HEK293 (cell line): ENCODE measurements around the gene HOXB9.

Experiments used
- KLF8 ChIP-seq: fragments of 450-650 bp; formaldehyde crosslinking; IDR thresholded peaks from 2 replicates; pipeline ENCODE4 v1.5.1; 2016; ENCODE audit warnings: missing biosample characterization, missing genetic modification characterization
- OVOL3 ChIP-seq: fragments of 450-650 bp; formaldehyde crosslinking; IDR thresholded peaks from 2 replicates; pipeline ENCODE4 v1.5.1; 2016; ENCODE audit warnings: missing biosample characterization, missing genetic modification characterization
- PRDM1 ChIP-seq: fragments of 450-650 bp; formaldehyde crosslinking; IDR thresholded peaks from 2 replicates; pipeline ENCODE4; 2016; ENCODE audit warnings: missing biosample characterization, missing genetic modification characterization
- SP2 ChIP-seq: fragments of 450-650 bp; formaldehyde crosslinking; IDR thresholded peaks from 2 replicates; pipeline ENCODE4 v1.5.1; 2016; ENCODE audit warnings: missing biosample characterization, missing genetic modification characterization
- TCF7L2 ChIP-seq: IDR thresholded peaks from 2 replicates; pipeline ENCODE4 v1.6.1; 2011; ENCODE audit warnings: low read depth, mild to moderate bottlenecking, inconsistent platforms, low read length, moderate library complexity, borderline replicate concordance
- ZBTB1 ChIP-seq: fragments of 450-650 bp; formaldehyde crosslinking; IDR thresholded peaks from 2 replicates; pipeline ENCODE4 v1.5.1; 2016; ENCODE audit warnings: missing biosample characterization, missing genetic modification characterization
- ZFP3 ChIP-seq: fragments of 450-650 bp; formaldehyde crosslinking; IDR thresholded peaks from 2 replicates; pipeline ENCODE4 v1.5.1; 2016; ENCODE audit warnings: low read depth, missing biosample characterization, missing genetic modification characterization
- ZFP41 ChIP-seq: fragments of 450-650 bp; formaldehyde crosslinking; IDR thresholded peaks from 2 replicates; pipeline ENCODE4 v1.5.1; 2016; ENCODE audit warnings: missing biosample characterization, missing genetic modification characterization, borderline replicate concordance
- ZIC2 ChIP-seq: fragments of 450-650 bp; formaldehyde crosslinking; IDR thresholded peaks from 2 replicates; pipeline ENCODE4 v1.5.1; 2016; ENCODE audit warnings: missing biosample characterization, missing genetic modification characterization
- ZNF157 ChIP-seq: fragments of 450-650 bp; formaldehyde crosslinking; IDR thresholded peaks from 2 replicates; pipeline ENCODE4 v1.5.1; 2016; ENCODE audit warnings: missing biosample characterization, missing genetic modification characterization
- ZNF214 ChIP-seq: fragments of 450-650 bp; formaldehyde crosslinking; IDR thresholded peaks from 2 replicates; pipeline ENCODE4 v1.5.1; 2017; ENCODE audit warnings: missing biosample characterization, mild to moderate bottlenecking, missing genetic modification characterization, borderline replicate concordance
- ZNF292 ChIP-seq: fragments of 450-650 bp; formaldehyde crosslinking; IDR thresholded peaks from 2 replicates; pipeline ENCODE4 v1.5.1; 2016; ENCODE audit warnings: low read depth, missing biosample characterization, missing genetic modification characterization, borderline replicate concordance
- ZNF311 ChIP-seq: fragments of 450-650 bp; formaldehyde crosslinking; IDR thresholded peaks from 2 replicates; pipeline ENCODE4 v1.5.1; 2017; ENCODE audit warnings: missing biosample characterization, missing genetic modification characterization, borderline replicate concordance
- ZNF354C ChIP-seq: fragments of 450-650 bp; formaldehyde crosslinking; IDR thresholded peaks from 2 replicates; pipeline ENCODE4 v1.5.1; 2016; ENCODE audit warnings: missing biosample characterization, missing genetic modification characterization, low read depth, borderline replicate concordance
- ZNF529 ChIP-seq: fragments of 450-650 bp; formaldehyde crosslinking; IDR thresholded peaks from 2 replicates; pipeline ENCODE4 v1.5.1; 2017; ENCODE audit warnings: missing genetic modification characterization, missing biosample characterization; ENCODE audit not compliant: insufficient replicate concordance
- ZNF600 ChIP-seq: fragments of 450-650 bp; formaldehyde crosslinking; IDR thresholded peaks from 2 replicates; pipeline ENCODE4 v1.5.1; 2016; ENCODE audit warnings: missing biosample characterization, missing genetic modification characterization
- ZNF658 ChIP-seq: fragments of 450-650 bp; formaldehyde crosslinking; IDR thresholded peaks from 2 replicates; pipeline ENCODE4; 2016; ENCODE audit warnings: missing biosample characterization, missing genetic modification characterization
- ZNF660 ChIP-seq: fragments of 450-650 bp; IDR thresholded peaks from 2 replicates; pipeline ENCODE4 v1.5.1; 2018; ENCODE audit warnings: missing biosample characterization, mild to moderate bottlenecking, missing genetic modification characterization
- ZNF830 ChIP-seq: fragments of 450-650 bp; IDR thresholded peaks from 2 replicates; pipeline ENCODE4 v1.5.0; 2018; ENCODE audit warnings: missing biosample characterization, missing genetic modification characterization, low read depth, mild to moderate bottlenecking, moderate library complexity
- ZNF843 ChIP-seq: fragments of 450-650 bp; formaldehyde crosslinking; IDR thresholded peaks from 2 replicates; pipeline ENCODE4 v1.5.1; 2016; ENCODE audit warnings: missing biosample characterization, missing genetic modification characterization
- ZSCAN30 ChIP-seq: fragments of 450-650 bp; IDR thresholded peaks from 2 replicates; pipeline ENCODE4 v1.5.1; 2018; ENCODE audit warnings: missing biosample characterization, mild to moderate bottlenecking, missing genetic modification characterization, moderate library complexity
- TF ChIP-seq, protein P1 (sequence below): fragments of 450-650 bp; formaldehyde crosslinking; IDR thresholded peaks from 2 replicates; pipeline ENCODE4 v1.5.1; 2016; ENCODE audit warnings: missing biosample characterization, missing genetic modification characterization
- TF ChIP-seq, protein P2 (sequence below): fragments of 450-650 bp; formaldehyde crosslinking; IDR thresholded peaks from 2 replicates; pipeline ENCODE4 v1.5.1; 2017; ENCODE audit warnings: missing biosample characterization, missing genetic modification characterization
- TF ChIP-seq, protein P3 (sequence below): fragments of 450-650 bp; formaldehyde crosslinking; IDR thresholded peaks from 2 replicates; pipeline ENCODE4 v1.5.1; 2016; ENCODE audit warnings: missing biosample characterization, missing genetic modification characterization
- TF ChIP-seq, protein P4 (sequence below): fragments of 450-650 bp; formaldehyde crosslinking; conservative IDR thresholded peaks from 2 replicates; pipeline ENCODE4 v1.5.1; 2016; ENCODE audit warnings: low read depth, missing biosample characterization, missing genetic modification characterization
- TF ChIP-seq, protein P5 (sequence below): fragments of 450-650 bp; formaldehyde crosslinking; IDR thresholded peaks from 2 replicates; pipeline ENCODE4 v1.5.1; 2016; ENCODE audit warnings: missing biosample characterization, missing genetic modification characterization
- TF ChIP-seq, protein P6 (sequence below): fragments of 450-650 bp; formaldehyde crosslinking; IDR thresholded peaks from 2 replicates; pipeline ENCODE4 v1.5.1; 2016; ENCODE audit warnings: missing biosample characterization, missing genetic modification characterization

HOXB9 gene

DNA sequence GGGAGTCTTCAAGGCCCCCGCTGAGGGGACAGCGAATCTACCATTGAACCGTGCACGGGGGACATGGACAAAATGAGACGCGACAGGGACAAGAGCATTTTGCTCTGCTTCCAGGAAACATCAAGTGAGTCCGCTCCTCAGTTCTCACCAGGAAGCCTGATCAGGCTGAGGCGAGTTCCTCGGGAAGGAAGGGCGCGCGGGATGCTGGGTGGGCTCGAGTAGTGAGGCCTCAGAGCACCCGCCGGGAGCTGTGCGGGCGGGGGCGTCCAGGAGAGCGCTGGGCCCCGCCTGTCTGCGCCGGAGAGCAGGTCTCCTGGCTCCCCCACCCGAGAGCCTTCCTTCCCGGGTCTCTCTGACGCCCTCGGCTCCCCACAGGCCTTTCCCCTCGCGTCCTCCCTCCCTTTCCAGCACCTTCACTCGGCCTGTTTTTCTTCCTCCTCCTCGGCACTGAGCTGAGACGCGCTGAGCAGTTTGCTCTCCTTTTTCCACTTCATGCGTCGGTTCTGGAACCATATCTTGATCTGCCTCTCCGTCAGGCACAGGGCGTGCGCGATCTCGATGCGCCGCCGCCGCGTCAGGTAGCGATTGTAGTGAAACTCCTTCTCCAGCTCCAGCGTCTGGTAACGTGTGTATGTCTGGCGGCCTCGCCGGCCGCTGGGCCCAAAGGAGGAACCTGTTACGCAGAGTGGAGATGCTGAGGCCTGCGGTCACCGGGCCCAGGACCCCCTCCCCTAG, 30.0 kb downstream of the HOXB9 start (continued):
- TF ChIP-seq, protein P1, sequence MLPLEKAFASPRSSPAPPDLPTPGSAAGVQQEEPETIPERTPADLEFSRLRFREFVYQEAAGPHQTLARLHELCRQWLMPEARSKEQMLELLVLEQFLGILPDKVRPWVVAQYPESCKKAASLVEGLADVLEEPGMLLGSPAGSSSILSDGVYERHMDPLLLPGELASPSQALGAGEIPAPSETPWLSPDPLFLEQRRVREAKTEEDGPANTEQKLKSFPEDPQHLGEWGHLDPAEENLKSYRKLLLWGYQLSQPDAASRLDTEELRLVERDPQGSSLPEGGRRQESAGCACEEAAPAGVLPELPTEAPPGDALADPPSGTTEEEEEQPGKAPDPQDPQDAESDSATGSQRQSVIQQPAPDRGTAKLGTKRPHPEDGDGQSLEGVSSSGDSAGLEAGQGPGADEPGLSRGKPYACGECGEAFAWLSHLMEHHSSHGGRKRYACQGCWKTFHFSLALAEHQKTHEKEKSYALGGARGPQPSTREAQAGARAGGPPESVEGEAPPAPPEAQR: no peak
- TF ChIP-seq SP2 (tag by site-specific recombination) (peak; percentile 17), ZNF311 (tag by site-specific recombination) (no peak), ZNF600 (tag by site-specific recombination) (peak; percentile 97), ZNF157 (tag by site-specific recombination) (no peak), ZNF292 (tag by site-specific recombination) (no peak), PRDM1 (tag by site-specific recombination) (peak; percentile 90), ZNF660 (no peak), ZNF354C (tag by site-specific recombination) (no peak), ZIC2 (tag by site-specific recombination) (peak; percentile 78), ZFP41 (tag by site-specific recombination) (no peak), ZNF214 (tag by site-specific recombination) (no peak), ZNF843 (tag by site-specific recombination) (no peak), ZNF529 (no peak), ZNF658 (no peak), ZBTB1 (no peak), KLF8 (tag by site-specific recombination) (no peak; the same call in 1 of the 2 replicates), ZNF830 (no peak), TCF7L2 (no peak), ZSCAN30 (no peak), ZFP3 (no peak), OVOL3 (tag by site-specific recombination) (0 out of 2 replicates have a peak, but pooled peaks have one; percentile 10)
- TF ChIP-seq, protein P2, sequence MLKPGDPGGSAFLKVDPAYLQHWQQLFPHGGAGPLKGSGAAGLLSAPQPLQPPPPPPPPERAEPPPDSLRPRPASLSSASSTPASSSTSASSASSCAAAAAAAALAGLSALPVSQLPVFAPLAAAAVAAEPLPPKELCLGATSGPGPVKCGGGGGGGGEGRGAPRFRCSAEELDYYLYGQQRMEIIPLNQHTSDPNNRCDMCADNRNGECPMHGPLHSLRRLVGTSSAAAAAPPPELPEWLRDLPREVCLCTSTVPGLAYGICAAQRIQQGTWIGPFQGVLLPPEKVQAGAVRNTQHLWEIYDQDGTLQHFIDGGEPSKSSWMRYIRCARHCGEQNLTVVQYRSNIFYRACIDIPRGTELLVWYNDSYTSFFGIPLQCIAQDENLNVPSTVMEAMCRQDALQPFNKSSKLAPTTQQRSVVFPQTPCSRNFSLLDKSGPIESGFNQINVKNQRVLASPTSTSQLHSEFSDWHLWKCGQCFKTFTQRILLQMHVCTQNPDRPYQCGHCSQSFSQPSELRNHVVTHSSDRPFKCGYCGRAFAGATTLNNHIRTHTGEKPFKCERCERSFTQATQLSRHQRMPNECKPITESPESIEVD (tag by site-specific recombination): no peak
- TF ChIP-seq, protein P3, sequence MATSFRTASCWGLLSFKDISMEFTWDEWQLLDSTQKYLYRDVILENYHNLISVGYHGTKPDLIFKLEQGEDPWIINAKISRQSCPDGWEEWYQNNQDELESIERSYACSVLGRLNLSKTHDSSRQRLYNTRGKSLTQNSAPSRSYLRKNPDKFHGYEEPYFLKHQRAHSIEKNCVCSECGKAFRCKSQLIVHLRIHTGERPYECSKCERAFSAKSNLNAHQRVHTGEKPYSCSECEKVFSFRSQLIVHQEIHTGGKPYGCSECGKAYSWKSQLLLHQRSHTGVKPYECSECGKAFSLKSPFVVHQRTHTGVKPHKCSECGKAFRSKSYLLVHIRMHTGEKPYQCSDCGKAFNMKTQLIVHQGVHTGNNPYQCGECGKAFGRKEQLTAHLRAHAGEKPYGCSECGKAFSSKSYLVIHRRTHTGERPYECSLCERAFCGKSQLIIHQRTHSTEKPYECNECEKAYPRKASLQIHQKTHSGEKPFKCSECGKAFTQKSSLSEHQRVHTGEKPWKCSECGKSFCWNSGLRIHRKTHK (tag by site-specific recombination): no peak
- TF ChIP-seq, protein P4, sequence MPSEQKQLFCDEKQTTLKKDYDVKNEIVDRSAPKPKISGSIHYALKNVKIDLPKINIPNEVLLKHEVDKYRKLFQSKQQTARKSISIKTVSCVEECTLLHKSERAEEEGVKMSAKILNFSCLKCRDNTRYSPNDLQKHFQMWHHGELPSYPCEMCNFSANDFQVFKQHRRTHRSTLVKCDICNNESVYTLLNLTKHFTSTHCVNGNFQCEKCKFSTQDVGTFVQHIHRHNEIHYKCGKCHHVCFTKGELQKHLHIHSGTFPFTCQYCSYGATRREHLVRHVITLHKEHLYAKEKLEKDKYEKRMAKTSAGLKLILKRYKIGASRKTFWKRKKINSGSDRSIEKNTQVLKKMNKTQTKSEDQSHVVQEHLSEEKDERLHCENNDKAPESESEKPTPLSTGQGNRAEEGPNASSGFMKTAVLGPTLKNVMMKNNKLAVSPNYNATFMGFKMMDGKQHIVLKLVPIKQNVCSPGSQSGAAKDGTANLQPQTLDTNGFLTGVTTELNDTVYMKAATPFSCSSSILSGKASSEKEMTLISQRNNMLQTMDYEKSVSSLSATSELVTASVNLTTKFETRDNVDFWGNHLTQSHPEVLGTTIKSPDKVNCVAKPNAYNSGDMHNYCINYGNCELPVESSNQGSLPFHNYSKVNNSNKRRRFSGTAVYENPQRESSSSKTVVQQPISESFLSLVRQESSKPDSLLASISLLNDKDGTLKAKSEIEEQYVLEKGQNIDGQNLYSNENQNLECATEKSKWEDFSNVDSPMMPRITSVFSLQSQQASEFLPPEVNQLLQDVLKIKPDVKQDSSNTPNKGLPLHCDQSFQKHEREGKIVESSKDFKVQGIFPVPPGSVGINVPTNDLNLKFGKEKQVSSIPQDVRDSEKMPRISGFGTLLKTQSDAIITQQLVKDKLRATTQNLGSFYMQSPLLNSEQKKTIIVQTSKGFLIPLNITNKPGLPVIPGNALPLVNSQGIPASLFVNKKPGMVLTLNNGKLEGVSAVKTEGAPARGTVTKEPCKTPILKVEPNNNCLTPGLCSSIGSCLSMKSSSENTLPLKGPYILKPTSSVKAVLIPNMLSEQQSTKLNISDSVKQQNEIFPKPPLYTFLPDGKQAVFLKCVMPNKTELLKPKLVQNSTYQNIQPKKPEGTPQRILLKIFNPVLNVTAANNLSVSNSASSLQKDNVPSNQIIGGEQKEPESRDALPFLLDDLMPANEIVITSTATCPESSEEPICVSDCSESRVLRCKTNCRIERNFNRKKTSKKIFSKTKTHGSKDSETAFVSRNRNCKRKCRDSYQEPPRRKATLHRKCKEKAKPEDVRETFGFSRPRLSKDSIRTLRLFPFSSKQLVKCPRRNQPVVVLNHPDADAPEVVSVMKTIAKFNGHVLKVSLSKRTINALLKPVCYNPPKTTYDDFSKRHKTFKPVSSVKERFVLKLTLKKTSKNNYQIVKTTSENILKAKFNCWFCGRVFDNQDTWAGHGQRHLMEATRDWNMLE (tag by site-specific recombination): no peak
- TF ChIP-seq, protein P5, sequence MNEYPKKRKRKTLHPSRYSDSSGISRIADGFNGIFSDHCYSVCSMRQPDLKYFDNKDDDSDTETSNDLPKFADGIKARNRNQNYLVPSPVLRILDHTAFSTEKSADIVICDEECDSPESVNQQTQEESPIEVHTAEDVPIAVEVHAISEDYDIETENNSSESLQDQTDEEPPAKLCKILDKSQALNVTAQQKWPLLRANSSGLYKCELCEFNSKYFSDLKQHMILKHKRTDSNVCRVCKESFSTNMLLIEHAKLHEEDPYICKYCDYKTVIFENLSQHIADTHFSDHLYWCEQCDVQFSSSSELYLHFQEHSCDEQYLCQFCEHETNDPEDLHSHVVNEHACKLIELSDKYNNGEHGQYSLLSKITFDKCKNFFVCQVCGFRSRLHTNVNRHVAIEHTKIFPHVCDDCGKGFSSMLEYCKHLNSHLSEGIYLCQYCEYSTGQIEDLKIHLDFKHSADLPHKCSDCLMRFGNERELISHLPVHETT (tag by site-specific recombination): no peak
- TF ChIP-seq, protein P6, sequence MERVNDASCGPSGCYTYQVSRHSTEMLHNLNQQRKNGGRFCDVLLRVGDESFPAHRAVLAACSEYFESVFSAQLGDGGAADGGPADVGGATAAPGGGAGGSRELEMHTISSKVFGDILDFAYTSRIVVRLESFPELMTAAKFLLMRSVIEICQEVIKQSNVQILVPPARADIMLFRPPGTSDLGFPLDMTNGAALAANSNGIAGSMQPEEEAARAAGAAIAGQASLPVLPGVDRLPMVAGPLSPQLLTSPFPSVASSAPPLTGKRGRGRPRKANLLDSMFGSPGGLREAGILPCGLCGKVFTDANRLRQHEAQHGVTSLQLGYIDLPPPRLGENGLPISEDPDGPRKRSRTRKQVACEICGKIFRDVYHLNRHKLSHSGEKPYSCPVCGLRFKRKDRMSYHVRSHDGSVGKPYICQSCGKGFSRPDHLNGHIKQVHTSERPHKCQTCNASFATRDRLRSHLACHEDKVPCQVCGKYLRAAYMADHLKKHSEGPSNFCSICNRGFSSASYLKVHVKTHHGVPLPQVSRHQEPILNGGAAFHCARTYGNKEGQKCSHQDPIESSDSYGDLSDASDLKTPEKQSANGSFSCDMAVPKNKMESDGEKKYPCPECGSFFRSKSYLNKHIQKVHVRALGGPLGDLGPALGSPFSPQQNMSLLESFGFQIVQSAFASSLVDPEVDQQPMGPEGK (tag by site-specific recombination): peak; percentile 47
